Stimulated activated CD4-positive, alpha-beta T cell treated with anti-CD3 and anti-CD28 coated beads, Interleukin-12 subunit alpha, Interleukin-12 subunit beta, amount 100 ng/mL, for 24 hours (primary cell): ENCODE measurements around the gene ERC2.

ENCODE experiments used
- DNase-seq, 2 experiments: peaks; one replicate each; pipeline ENCODE4 v3.0.0-alpha.2; 2020; ENCODE audit warnings: low read depth in 2 of 2

Gene ERC2

DNA sequence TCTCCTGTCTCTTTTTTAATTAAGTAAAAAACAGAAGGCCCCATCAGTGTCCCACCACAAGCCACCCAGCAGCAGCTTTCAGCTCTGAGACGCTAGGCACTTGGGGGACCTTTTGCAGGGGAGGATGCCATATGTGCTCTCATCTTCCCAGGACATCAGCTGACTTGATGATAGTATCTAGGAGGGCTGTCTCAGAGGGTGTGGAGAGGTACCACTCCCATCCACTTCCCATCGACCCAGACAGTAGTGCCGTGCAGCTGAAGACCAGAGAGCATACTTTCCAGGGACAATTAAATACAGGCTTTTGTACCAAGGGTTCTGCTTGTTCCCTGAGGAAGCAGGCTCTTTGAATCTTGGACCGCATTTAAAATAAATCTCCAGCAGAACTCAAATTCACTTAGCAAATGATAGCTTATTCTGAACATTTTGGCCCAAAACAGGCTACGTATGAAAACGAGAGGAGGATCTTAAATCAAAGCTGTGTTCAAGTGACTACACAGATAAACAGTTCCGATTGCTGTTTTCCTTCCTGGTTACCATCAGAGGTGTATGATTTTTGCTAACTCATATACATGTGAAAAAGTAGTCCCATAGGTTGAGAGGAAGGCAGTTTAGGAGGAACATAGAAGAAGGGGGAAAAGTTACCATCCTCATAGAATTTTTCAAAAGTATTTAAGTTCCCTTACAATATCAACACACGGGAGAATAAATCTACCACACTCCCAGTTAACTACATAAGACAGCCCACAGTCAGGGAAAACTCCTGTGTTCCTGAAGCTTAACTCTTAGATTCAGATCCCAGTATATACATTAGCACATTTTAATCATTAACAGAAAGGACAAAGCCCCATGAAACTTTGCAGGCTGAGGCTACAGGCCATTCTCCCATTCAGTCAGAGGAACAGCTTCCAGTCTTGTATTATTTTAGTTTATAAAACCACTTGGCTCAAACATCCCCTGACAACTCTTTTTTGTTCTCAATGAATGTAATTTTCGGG lies 990.7 kb downstream of the ERC2 start:
- DNase-seq, result no peak

- DNase-seq, result no peak
These were observed 991.8 kb downstream of the ERC2 start for GRCh38 chr3:55476515-55476914.

DNA sequence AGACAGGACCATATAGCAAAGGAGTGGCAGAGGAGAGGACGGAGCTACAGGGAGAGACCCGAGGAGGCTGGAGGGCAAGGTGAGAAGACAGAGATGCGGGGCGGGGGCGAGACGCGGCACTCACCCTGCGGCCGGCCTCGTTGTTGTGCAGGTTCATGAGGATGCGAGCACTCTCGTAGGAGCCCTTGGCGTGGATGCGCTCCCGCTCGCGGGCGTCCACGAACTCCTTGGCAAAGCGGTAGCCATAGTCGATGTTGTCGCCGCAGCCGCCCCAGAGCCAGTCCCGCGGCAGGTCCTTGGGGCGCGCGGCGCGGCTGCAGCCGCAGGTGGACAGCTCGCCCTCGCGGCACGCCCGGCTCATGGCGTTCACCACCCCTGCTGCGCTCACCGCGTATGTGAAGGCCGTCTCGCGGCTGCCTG lies 994.0 kb downstream of the ERC2 start:
- no peak for DNase-seq

- DNase-seq, result no peak
These were observed 994.5 kb downstream of the ERC2 start for GRCh38 chr3:55473788-55474187.

- DNase-seq, result no peak
These were observed 996.6 kb downstream of the ERC2 start for GRCh38 chr3:55471522-55472280.

DNA sequence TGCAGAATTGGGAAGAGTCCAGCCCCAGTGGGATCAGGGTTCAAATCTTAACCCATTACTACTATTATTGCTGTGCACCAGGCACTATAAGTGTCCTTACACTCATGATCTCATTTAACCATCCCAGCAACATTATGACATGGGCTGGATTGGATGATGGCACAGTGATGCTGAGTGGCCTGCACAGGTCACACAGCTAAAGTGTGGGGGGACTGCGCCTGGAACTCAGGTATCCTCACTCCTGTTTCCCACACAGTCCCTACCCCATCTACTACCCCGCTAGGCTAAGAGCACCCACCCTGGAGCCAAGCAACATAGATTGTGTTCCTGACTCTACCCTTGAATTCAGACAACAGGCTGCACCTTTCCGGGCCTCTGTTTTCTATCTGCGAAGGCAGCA lies 997.2 kb downstream of the ERC2 start:
- no peak for DNase-seq

DNA sequence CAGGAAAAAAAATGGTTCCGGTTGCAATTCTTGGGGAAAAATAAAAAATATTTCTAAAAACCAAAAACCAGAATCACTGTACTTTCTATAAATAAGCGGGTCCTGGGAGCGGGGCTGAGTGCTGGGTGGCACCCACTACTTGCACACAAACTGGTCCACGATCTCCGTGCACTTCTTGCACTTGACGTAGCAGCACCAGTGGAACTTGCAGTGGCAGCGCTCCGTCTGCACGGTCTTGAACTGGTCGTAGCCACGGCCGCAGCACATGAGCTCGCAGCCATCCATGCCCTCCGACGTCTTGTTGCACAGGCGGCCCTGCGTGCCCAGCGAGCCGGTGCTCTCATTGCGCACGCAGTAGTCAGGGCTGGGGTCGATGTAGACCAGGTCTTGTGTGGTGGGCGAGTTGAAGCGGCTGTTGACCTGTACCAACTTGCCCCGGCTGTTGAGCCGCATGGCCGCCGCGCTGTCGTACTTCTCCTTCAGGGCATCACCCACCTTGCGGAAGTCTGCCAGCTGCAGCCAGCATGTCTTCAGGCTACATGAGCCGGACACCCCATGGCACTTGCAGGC lies 998.2 kb downstream of the ERC2 start:
- no peak for DNase-seq

DNA sequence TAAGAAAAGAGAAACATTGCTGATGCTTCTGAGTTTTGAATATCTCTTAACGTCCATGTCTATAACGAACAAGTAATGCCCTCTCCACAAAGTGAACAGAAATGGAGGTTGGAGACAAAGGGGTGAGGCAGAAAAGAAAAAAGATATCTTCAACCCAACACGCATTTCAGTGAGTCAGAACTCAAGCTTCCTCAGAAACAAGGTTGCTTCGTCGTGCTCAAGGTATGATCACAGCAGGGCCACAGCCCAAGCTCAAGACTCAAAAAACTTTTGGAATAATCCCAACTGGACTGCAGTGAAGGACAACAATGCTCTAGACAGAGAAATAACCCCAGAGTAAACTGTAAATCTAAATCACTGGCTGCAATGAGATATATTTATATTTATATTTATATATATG lies 1000.0 kb downstream of the ERC2 start:
- no peak for DNase-seq

DNA sequence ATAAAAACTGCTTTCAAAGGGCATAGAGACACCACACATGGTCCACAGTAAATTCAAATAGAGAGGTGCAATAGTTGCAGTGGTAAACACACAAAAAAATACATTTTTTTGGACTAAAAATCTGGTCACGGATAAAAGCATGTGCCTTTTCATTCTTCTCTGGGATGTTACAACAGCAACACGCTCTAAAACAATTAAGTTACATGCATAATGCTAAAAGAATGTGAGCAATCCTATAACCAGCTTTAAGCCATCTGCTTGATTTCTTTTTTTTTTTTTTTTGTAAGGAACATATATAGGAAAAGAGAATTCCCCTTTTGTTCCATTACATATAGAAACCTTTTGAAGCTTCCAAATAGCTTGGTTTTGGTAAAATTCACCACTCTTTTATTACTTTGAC lies 1001.2 kb downstream of the ERC2 start:
- no peak for DNase-seq

- DNase-seq, result no peak
These were observed 1001.7 kb downstream of the ERC2 start for GRCh38 chr3:55466526-55466925.

- no peak for DNase-seq
These were observed 1006.4 kb downstream of the ERC2 start for GRCh38 chr3:55461896-55462295.

DNA sequence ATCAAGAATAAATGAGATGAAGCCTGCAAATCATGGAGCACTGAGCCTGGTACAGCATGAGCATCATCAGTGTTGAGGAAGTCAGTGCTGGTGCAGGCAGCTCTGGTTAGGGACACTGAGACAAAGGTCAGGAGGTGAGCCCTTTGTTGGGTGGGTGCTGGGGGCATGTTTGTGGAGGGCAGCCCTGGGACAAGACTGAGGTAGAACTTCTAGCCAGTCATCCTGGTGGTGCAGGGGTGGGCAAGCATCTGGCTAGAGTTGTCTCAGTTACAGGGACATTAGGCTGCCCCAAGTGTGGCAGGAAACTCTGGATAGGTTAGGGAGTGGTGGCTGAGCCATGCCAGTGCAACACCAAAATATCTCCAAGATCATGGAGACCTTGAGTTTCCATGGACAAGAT lies 1008.4 kb downstream of the ERC2 start:
- no peak for DNase-seq
